Heart left ventricle (tissue), 16 donors: ENCODE data around the gene RANBP17. TPM values are rescaled to one million over a fixed set of nuclear protein-coding genes. Genes with fewer than 3 reads are reported as not detected.
A peak's percentile ranks its signal among the peaks of the same experiment; 100 is the strongest.

Experiments
- ATAC-seq, 4 donors: fragments of 200-7000 bp; cut with Tn5 transposase; one replicate each; pipeline ENCODE4 v1.9.1; 2020 to 2022; ENCODE audit warnings: moderate library complexity in 4 of 4, mild to moderate bottlenecking in 3 of 4, moderate number of reproducible peaks in 1 of 4
- DNase-seq, 5 donors: peaks; one replicate each; pipeline ENCODE4 v3.0.0-alpha.2; 2020
- H3K27ac ChIP-seq, 12 donors: fragments of 200-600 bp; sonication (generic) in 4 of 12; one replicate each; pipeline versions ENCODE4 v1.5.0 to v1.8.0; 2016 to 2022; ENCODE audit warnings: mild to moderate bottlenecking in 2 of 12
- H3K27me3 ChIP-seq, 9 donors: fragments of 200-600 bp; sonication (generic) in 2 of 9; one replicate each; pipeline versions ENCODE4 v1.5.1 to v1.8.0; 2016 to 2022; ENCODE audit warnings: mild to moderate bottlenecking in 3 of 9
- H3K36me3 ChIP-seq, 9 donors: fragments of 200-600 bp; sonication (generic) in 2 of 9; one replicate each; pipeline versions ENCODE4 v1.5.0 to v1.8.0; 2018 to 2022; ENCODE audit warnings: mild to moderate bottlenecking in 2 of 9
- H3K4me1 ChIP-seq, 12 donors: fragments of 200-600 bp; sonication (generic) in 4 of 12; one replicate each; pipeline versions ENCODE4 v1.5.0 to v1.8.0; 2016 to 2022; ENCODE audit warnings: mild to moderate bottlenecking in 3 of 12
- H3K4me3 ChIP-seq, 12 donors: fragments of 200-600 bp; sonication (generic) in 4 of 12; one replicate each; pipeline versions ENCODE4 v1.5.0 to v1.8.0; 2017 to 2022; ENCODE audit warnings: mild to moderate bottlenecking in 9 of 12, moderate library complexity in 4 of 12
- H3K9me3 ChIP-seq, 12 donors: fragments of 200-600 bp; sonication (generic) in 4 of 12; one replicate each; pipeline versions ENCODE4 v1.5.0 to v1.8.0; 2016 to 2022; ENCODE audit warnings: mild to moderate bottlenecking in 1 of 12
- POLR2A ChIP-seq, 2 donors: fragments of 450-650 bp; IDR thresholded peaks; one replicate each; pipeline ENCODE4 v1.6.1; 2017; ENCODE audit warnings: antibody characterized with exemption in 2 of 2, mild to moderate bottlenecking in 2 of 2, moderate library complexity in 2 of 2
- WGBS, 4 donors: extraction: QIAGEN DNeasy Blood & Tissue Kit in 2 of 4; methylation state at CpG; one replicate each; pipeline versions ENCODE4 v1.1.5 to v1.1.7; 2013 to 2018; 5-methylcytosine and 5-hydroxymethylcytosine counted together
- intact Hi-C, 10 donors: fragments of 100-400 bp; cut with DNase I; formaldehyde crosslinking; loops; one replicate each; pipeline versions ENCODE4 v1.11.1 to v1.14.2; 2022
- polyA plus RNA-seq, 2 donors: library from polyadenylated mRNA; stranded (reverse); fragments of 200-250 nt; gene quantifications; one replicate each; pipeline ENCODE4 v1.2.3, GENCODE V29; 2013
- total RNA-seq, 9 donors: library from RNA; depleted of rRNA in 2 of 9; stranded (reverse); fragments of >200 nt in 2 of 9; fragmentation: NEBNext Ultra II Directional in 3 of 9; extraction: Animal tissue kit (Norgen Biotek cat#: 25700) in 3 of 9; gene quantifications; one replicate each; pipeline versions ENCODE4 v1.1.0 to v1.2.4, GENCODE V29; 2016 to 2023
- TF ChIP-seq, protein P1 (sequence below), 12 donors: fragments of 200-600 bp; sonication (generic) in 4 of 12; IDR thresholded peaks; one replicate each; pipeline versions ENCODE4 v1.5.0 to v1.8.0; 2018 to 2022; ENCODE audit warnings: antibody characterized with exemption in 12 of 12, mild to moderate bottlenecking in 5 of 12
- donor health status: ischemic (EF 13 %, LVEDD 7.1; RV severe dilation, severe dysfunction).
- donor health status: healthy with polysubstance abuse.
- donor health status: DM: no; HTN: yes; CAD: no.
- donor health status: DM: no; HTN: no; CAD: no.
- donor health status: ischemic (EF 25% LVEDD 6.9; RV normal size, moderate dysfunction).
- donor health status: ischemic (EF 25% LVEDD 5.7; RV mildly dilated, moderate dysfunction).
- donor health status: healthy.
- donor health status: DM: yes; HTN: yes; CAD: no.
- donor health status: ischemic (EF 35%, LVEDD 5.7; RV mildly dilated, moderate dysfunction).
- donor health status: nonischemic (EF 11% LVEDD 7.7; RV severe dilation, severe dysfunction).
- donor health status: DM: yes; HTN: yes; CAD: no.
- donor health status: PGD.
- donor health status: ischemic (EF 29% LVEDD 5.4; RV normal size, mild dysfunction).
- donor health status: nonischemic (EF 23%, LVEDD 6.1; RV moderate dilation, normal function).

Gene RANBP17
- total and polyA plus RNA-seq, 11 donors, result 0.65 to 11.5 (median 3.7) TPM

- Histone ChIP-seq H3K4me1 (no peaks in the 10 kb centered on the region), H3K9me3 (no peaks in the 10 kb centered on the region), H3K36me3 (no peaks in the 10 kb centered on the region), H3K27ac (no peak overlapping the region), H3K27me3 (no peaks in the 10 kb centered on the region), H3K4me3 (no peak overlapping the region)
- TF ChIP-seq POLR2A (IDR thresholded peaks at IDR 0.05), result no peak
- TF ChIP-seq, protein P1, sequence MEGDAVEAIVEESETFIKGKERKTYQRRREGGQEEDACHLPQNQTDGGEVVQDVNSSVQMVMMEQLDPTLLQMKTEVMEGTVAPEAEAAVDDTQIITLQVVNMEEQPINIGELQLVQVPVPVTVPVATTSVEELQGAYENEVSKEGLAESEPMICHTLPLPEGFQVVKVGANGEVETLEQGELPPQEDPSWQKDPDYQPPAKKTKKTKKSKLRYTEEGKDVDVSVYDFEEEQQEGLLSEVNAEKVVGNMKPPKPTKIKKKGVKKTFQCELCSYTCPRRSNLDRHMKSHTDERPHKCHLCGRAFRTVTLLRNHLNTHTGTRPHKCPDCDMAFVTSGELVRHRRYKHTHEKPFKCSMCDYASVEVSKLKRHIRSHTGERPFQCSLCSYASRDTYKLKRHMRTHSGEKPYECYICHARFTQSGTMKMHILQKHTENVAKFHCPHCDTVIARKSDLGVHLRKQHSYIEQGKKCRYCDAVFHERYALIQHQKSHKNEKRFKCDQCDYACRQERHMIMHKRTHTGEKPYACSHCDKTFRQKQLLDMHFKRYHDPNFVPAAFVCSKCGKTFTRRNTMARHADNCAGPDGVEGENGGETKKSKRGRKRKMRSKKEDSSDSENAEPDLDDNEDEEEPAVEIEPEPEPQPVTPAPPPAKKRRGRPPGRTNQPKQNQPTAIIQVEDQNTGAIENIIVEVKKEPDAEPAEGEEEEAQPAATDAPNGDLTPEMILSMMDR (IDR thresholded peaks at IDR 0.05), result no peak
- DNase-seq (no peak), ATAC-seq (no peak)
- intact Hi-C loops, result no loop called here
- WGBS, 4 donors, result 97 to 98% (median 98%) methylated on average over 3 of the region's 3 CpGs
Measured at GRCh38 chr5:171271798-171272197, 410.0 kb downstream of the RANBP17 start.

- no peaks in the 10 kb centered on the region for H3K36me3 ChIP-seq
- DNase-seq (no peak), ATAC-seq (no peak)
- no peak overlapping the region for H3K4me3 ChIP-seq
- intact Hi-C loops, result no loop called here
- H3K4me1 ChIP-seq, result no peaks in the 10 kb centered on the region
- no peaks in the 10 kb centered on the region for H3K27me3 ChIP-seq
- TF ChIP-seq POLR2A (IDR thresholded peaks at IDR 0.05), result no peak
- TF ChIP-seq, protein P1 (IDR thresholded peaks at IDR 0.05), result peak in 2 of 12 donors; percentile 19
- H3K27ac ChIP-seq, result no peak overlapping the region
- WGBS, 4 donors, result 89 to 92% (median 90%) methylated on average over 2 of the region's 2 CpGs
- H3K9me3 ChIP-seq, result no peaks in the 10 kb centered on the region
Measured at GRCh38 chr5:171272996-171273970, 411.5 kb downstream of the RANBP17 start.

- H3K4me3 ChIP-seq, result no peak overlapping the region
- no peak for ATAC-seq
- no peak overlapping the region for H3K27ac ChIP-seq
- no peaks in the 10 kb centered on the region for H3K4me1 ChIP-seq
- intact Hi-C loops, result no loop called here
- WGBS, 4 donors, result 81 to 82% (median 82%) methylated on average over 5 of the region's 5 CpGs
- no peaks in the 10 kb centered on the region for H3K27me3 ChIP-seq
- TF ChIP-seq, protein P1 (IDR thresholded peaks at IDR 0.05), result no peak
- no peak for TF ChIP-seq POLR2A (IDR thresholded peaks at IDR 0.05)
- H3K36me3 ChIP-seq, result no peaks in the 10 kb centered on the region
- no peaks in the 10 kb centered on the region for H3K9me3 ChIP-seq
- DNase-seq, result no peak
Measured at GRCh38 chr5:171275841-171276544, 414.2 kb downstream of the RANBP17 start.

DNA sequence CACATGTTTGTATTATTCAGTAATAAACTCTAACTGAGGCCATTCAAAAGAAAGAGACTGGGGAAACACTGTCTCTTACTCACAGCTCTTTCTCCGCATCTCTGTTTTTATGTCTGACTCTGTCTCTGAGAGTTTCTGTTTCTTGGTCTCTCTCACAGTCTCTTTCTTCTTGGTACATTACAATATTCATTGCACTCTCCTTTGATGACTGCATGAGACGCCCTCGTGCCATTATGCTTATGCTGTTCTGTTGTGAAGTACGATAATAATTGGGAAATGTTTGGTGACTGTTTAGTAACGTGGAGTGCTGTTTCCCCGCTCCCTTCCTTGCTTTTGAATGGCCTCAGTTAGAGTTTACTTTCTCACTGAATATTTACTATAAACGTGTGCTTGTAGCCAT, 421.9 kb downstream of the RANBP17 start:
- ATAC-seq, result no peak
- WGBS, 4 donors, result 89 to 91% (median 90%) methylated on average over 7 of the region's 7 CpGs
- TF ChIP-seq POLR2A (IDR thresholded peaks at IDR 0.05), result no peak
- TF ChIP-seq, protein P1 (IDR thresholded peaks at IDR 0.05), result no peak
- Histone ChIP-seq H3K4me1 (no peaks in the 10 kb centered on the region), H3K4me3 (no peak overlapping the region), H3K27ac (no peak overlapping the region), H3K27me3 (no peaks in the 10 kb centered on the region), H3K9me3 (no peaks in the 10 kb centered on the region), H3K36me3 (no peaks in the 10 kb centered on the region)
- DNase-seq, result no peak
- intact Hi-C loops, result no loop called here
